ENCODE measurements around the gene FAT3.

FAT3 gene

DNA sequence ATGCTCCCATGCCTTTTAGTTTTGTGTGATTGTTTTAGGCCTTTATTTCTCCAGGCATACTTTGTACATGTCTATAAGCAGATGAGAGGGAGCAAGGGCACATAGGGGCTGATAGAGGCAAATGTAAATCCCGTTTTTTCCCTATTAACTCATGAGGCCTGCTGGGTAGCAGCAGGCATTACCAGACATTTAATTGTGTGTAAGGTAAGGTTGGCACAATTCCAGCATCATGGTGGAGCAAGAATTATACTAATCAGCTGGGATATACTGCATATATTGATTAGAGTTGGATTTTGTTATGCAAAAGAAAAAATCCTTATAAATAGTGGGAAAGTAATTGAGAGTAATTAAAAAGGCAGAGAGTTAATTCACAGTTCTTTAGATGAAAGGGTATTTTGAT lies 12.2 kb downstream of the FAT3 start:
- no peak for DNase-seq
- Histone ChIP-seq H3K4me2 (ENCODE audit: low read depth, low read length) (no peak overlapping the region), H4K20me1 (ENCODE audit: insufficient read depth, low read length) (no peaks in the 10 kb centered on the region), H3F3A (ENCODE audit: insufficient read depth, low read length) (no peaks in the 10 kb centered on the region), H3K9me2 (replicated peaks; ENCODE audit: insufficient read depth, low read length) (no peaks in the 10 kb centered on the region), H3K27me3 (replicated peaks; ENCODE audit: insufficient read depth, low read length) (no peaks in the 10 kb centered on the region), H3K9ac (ENCODE audit: low read length) (no peak overlapping the region), H3K36me3 (replicated peaks; ENCODE audit: insufficient read depth, low read length) (no peaks in the 10 kb centered on the region), H3K4me3 (ENCODE audit: low read length) (no peak overlapping the region), H3K4me1 (ENCODE audit: low read length) (no peaks in the 10 kb centered on the region), H3K79me2 (ENCODE audit: low read length) (no peaks in the 10 kb centered on the region), H2AFZ (ENCODE audit: low read length) (no peak overlapping the region), H3K9me3 (replicated peaks; ENCODE audit: insufficient read depth, low read length) (no peaks in the 10 kb centered on the region), H3K27ac (ENCODE audit: low read length) (no peak overlapping the region)
- TF ChIP-seq, protein P1, sequence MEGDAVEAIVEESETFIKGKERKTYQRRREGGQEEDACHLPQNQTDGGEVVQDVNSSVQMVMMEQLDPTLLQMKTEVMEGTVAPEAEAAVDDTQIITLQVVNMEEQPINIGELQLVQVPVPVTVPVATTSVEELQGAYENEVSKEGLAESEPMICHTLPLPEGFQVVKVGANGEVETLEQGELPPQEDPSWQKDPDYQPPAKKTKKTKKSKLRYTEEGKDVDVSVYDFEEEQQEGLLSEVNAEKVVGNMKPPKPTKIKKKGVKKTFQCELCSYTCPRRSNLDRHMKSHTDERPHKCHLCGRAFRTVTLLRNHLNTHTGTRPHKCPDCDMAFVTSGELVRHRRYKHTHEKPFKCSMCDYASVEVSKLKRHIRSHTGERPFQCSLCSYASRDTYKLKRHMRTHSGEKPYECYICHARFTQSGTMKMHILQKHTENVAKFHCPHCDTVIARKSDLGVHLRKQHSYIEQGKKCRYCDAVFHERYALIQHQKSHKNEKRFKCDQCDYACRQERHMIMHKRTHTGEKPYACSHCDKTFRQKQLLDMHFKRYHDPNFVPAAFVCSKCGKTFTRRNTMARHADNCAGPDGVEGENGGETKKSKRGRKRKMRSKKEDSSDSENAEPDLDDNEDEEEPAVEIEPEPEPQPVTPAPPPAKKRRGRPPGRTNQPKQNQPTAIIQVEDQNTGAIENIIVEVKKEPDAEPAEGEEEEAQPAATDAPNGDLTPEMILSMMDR (IDR thresholded peaks at IDR 0.05; ENCODE audit: low read length) = no peak
- TF ChIP-seq EZH2phosphoT487 (IDR thresholded peaks at IDR 0.05; ENCODE audit: low read length) (no peak), EZH2 (optimal IDR thresholded peaks at IDR 0.05; ENCODE audit: low read depth, low read length) (no peak)

DNA sequence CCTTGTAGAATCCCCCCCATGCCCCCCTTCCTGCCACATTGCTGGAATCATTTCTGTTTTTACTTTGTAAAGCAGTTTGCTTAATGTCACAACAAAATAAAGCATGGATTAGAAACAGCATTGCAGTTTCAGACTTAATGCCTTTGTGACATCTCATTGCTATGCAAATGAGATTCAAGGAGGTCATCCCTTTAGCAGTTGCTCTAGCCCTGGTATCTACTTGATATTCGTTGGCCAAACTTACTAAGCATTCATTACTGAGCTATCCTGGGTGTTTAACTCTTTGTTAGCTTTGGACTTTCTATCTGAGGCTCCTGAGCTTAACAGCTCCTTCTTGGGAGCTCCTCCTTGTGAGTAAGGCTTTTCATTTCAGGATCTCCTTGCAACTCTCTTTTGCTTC lies 16.3 kb downstream of the FAT3 start:
- no peaks in the 10 kb centered on the region for H3K79me2 ChIP-seq (ENCODE audit: low read length)
- no peak for DNase-seq

DNA sequence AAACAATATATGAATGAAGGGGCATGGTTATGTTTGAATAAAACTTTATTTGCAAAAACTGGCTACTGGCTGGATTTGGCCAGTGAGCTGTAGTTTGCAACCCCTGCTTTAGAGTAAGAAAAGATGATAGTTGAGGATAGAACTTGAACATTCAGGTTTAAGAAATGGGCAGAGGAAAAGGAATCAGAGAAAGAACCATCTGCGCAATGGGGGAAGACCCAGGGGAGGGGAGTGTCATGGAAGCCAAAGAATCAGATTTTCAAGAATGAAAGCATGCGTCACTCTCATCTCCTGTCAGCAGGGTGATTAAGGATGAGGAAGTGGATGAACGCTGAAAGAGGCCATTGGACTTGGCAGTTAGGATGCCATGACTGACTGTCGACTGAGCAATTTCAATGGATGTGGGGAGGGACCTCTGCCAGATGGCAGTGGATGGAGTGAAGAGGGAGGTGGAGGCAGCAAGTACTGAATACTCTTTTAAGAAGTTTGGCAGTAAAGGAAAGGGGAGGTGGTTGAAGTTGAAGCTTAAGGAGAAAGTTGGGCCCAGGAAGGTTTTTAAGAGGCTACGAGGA lies 21.2 kb downstream of the FAT3 start:
- no peaks in the 10 kb centered on the region for H3K9me2 ChIP-seq (replicated peaks; ENCODE audit: insufficient read depth, low read length)
- no peak overlapping the region for H3K4me2 ChIP-seq (ENCODE audit: low read depth, low read length)
- no peaks in the 10 kb centered on the region for H3K79me2 ChIP-seq (ENCODE audit: low read length)
- no peaks in the 10 kb centered on the region for H4K20me1 ChIP-seq (ENCODE audit: insufficient read depth, low read length)
- H3K9me3 ChIP-seq (replicated peaks; ENCODE audit: insufficient read depth, low read length) = no peaks in the 10 kb centered on the region
- no peaks in the 10 kb centered on the region for H3K4me1 ChIP-seq (ENCODE audit: low read length)
- no peak overlapping the region for H3K9ac ChIP-seq (ENCODE audit: low read length)
- H3K27me3 ChIP-seq (replicated peaks; ENCODE audit: insufficient read depth, low read length) = no peaks in the 10 kb centered on the region
- H3K27ac ChIP-seq (ENCODE audit: low read length) = no peak overlapping the region
- TF ChIP-seq, protein P1 (IDR thresholded peaks at IDR 0.05; ENCODE audit: low read length) = no peak
- TF ChIP-seq EZH2phosphoT487 (IDR thresholded peaks at IDR 0.05; ENCODE audit: low read length) (no peak), EZH2 (optimal IDR thresholded peaks at IDR 0.05; ENCODE audit: low read depth, low read length) (no peak)
- H2AFZ ChIP-seq (ENCODE audit: low read length) = no peak overlapping the region
- DNase-seq = no peak
- H3F3A ChIP-seq (ENCODE audit: insufficient read depth, low read length) = no peaks in the 10 kb centered on the region
- H3K36me3 ChIP-seq (replicated peaks; ENCODE audit: insufficient read depth, low read length) = no peaks in the 10 kb centered on the region
- H3K4me3 ChIP-seq (ENCODE audit: low read length) = no peak overlapping the region

More for the DNA sequence above, 16.3 kb downstream of the FAT3 start:
- Histone ChIP-seq H2AFZ (ENCODE audit: low read length) (no peak overlapping the region), H3K4me2 (ENCODE audit: low read depth, low read length) (no peak overlapping the region), H3K9me2 (replicated peaks; ENCODE audit: insufficient read depth, low read length) (no peaks in the 10 kb centered on the region), H3F3A (ENCODE audit: insufficient read depth, low read length) (no peaks in the 10 kb centered on the region), H3K27me3 (replicated peaks; ENCODE audit: insufficient read depth, low read length) (no peaks in the 10 kb centered on the region), H3K4me3 (ENCODE audit: low read length) (no peak overlapping the region), H3K9me3 (replicated peaks; ENCODE audit: insufficient read depth, low read length) (no peaks in the 10 kb centered on the region), H3K27ac (ENCODE audit: low read length) (no peak overlapping the region), H3K9ac (ENCODE audit: low read length) (no peak overlapping the region), H4K20me1 (ENCODE audit: insufficient read depth, low read length) (no peaks in the 10 kb centered on the region), H3K4me1 (ENCODE audit: low read length) (no peaks in the 10 kb centered on the region), H3K36me3 (replicated peaks; ENCODE audit: insufficient read depth, low read length) (no peaks in the 10 kb centered on the region)
- TF ChIP-seq EZH2 (optimal IDR thresholded peaks at IDR 0.05; ENCODE audit: low read depth, low read length) (no peak), EZH2phosphoT487 (IDR thresholded peaks at IDR 0.05; ENCODE audit: low read length) (no peak)
- TF ChIP-seq, protein P1 (IDR thresholded peaks at IDR 0.05; ENCODE audit: low read length) = no peak
